ENCODE measurements around the gene MXD1. TPM values are rescaled to one million over a fixed set of nuclear protein-coding genes. Genes with fewer than 3 reads are reported as not detected.

The MXD1 gene
- polyA plus RNA-seq, 1 donor (not counting 4 experiments of a cell fraction or from before 2014, with no cell fraction given), result 15.9 TPM

- no peaks in the 10 kb centered on the region for H3K79me2 ChIP-seq (ENCODE audit: control insufficient read depth, insufficient read depth, low read length)
- no peak overlapping the region for H3K27ac ChIP-seq (ENCODE audit: control insufficient read depth, insufficient read depth, low read length)
- H3K9ac ChIP-seq (ENCODE audit: control insufficient read depth, extremely low read depth, insufficient read depth, low read length), result no peak overlapping the region
- H3K4me3 ChIP-seq (ENCODE audit: control insufficient read depth in 2 of 3, extremely low read depth in 1 of 3, insufficient read depth in 2 of 3, low read depth in 1 of 3, low read length in 3 of 3), result no peak overlapping the region
- no peaks in the 10 kb centered on the region for H4K20me1 ChIP-seq (ENCODE audit: control insufficient read depth, extremely low read depth, insufficient read depth, low read length)
- H3K4me2 ChIP-seq (ENCODE audit: control insufficient read depth, extremely low read depth, insufficient read depth, low read depth, low read length), result no peak overlapping the region
- TF ChIP-seq EZH2 (IDR thresholded peaks at IDR 0.05; ENCODE audit: low read length), result no peak
- no peak for TF ChIP-seq CTCF (optimal IDR thresholded peaks at IDR 0.05 in 1 of 3, IDR thresholded peaks at IDR 0.05 in 1 of 3, conservative IDR thresholded peaks at IDR 0.05 in 1 of 3; ENCODE audit: extremely low read depth in 1 of 3, insufficient read depth in 2 of 3, low read length in 3 of 3)
- H3K9me1 ChIP-seq (ENCODE audit: control insufficient read depth, extremely low read depth, insufficient read depth, low read length), result no peaks in the 10 kb centered on the region
- H3K4me1 ChIP-seq (ENCODE audit: control insufficient read depth, extremely low read depth, insufficient read depth, low read length), result peaks cover 21% of the 10 kb centered on the region
- no peaks in the 10 kb centered on the region for H3K27me3 ChIP-seq (ENCODE audit: control insufficient read depth, extremely low read depth, insufficient read depth, low read length)
- dilution Hi-C loops (cut with MboI; ENCODE audit: extremely low pct_ligation_motif_present, low sequenced_read_pairs), result loop anchor here (10.0 kb wide), 1 partner anchor 127 kb away; no protein-coding TSS in a partner anchor
- no peak for FAIRE-seq
- no peak for DNase-seq (ENCODE audit: low read depth, low spot score)
- H3K36me3 ChIP-seq (ENCODE audit: control insufficient read depth in 2 of 2, extremely low read depth in 1 of 2, insufficient read depth in 2 of 2, low read length in 2 of 2), result peaks cover 23 to 47% of the 10 kb centered on the region in 2 experiments
- H2AFZ ChIP-seq (ENCODE audit: control insufficient read depth, low read length), result no peak overlapping the region
- no peaks in the 10 kb centered on the region for H3K9me3 ChIP-seq (ENCODE audit: control insufficient read depth, low read depth, low read length)
These were observed 23.1 kb downstream of the MXD1 start for GRCh38 chr2:69937968-69938367.

DNA sequence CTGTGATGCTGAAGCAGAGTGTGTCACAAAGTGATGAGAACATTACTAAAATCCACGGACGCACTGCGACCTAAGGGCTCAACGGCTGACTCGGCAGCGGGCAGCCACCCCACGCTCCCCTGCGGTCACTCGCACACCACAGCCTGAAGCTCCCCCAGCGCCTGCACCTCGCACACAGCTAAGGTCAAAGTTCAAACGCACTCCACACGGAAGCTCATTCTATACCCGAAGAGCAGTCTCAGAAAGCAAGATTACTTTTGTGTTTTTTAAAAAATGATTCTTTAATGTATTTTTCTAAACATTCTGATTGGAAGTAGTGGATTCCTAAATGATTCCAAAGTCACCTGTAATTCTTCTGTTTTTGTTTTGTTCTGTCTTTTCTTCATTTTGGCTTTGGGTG lies 24.8 kb downstream of the MXD1 start:
- Histone ChIP-seq H3K36me3 (ENCODE audit: control insufficient read depth in 2 of 2, extremely low read depth in 1 of 2, insufficient read depth in 2 of 2, low read length in 2 of 2) (peaks cover 28 to 55% of the 10 kb centered on the region in 2 experiments), H4K20me1 (ENCODE audit: control insufficient read depth, extremely low read depth, insufficient read depth, low read length) (no peaks in the 10 kb centered on the region), H3K9ac (ENCODE audit: control insufficient read depth, extremely low read depth, insufficient read depth, low read length) (no peak overlapping the region), H3K27ac (ENCODE audit: control insufficient read depth, insufficient read depth, low read length) (no peak overlapping the region), H3K9me1 (ENCODE audit: control insufficient read depth, extremely low read depth, insufficient read depth, low read length) (no peaks in the 10 kb centered on the region), H3K4me2 (ENCODE audit: control insufficient read depth, extremely low read depth, insufficient read depth, low read depth, low read length) (no peak overlapping the region), H3K4me3 (ENCODE audit: control insufficient read depth in 2 of 3, extremely low read depth in 1 of 3, insufficient read depth in 2 of 3, low read depth in 1 of 3, low read length in 3 of 3) (no peak overlapping the region), H2AFZ (ENCODE audit: control insufficient read depth, low read length) (no peak overlapping the region), H3K4me1 (ENCODE audit: control insufficient read depth, extremely low read depth, insufficient read depth, low read length) (peaks cover 7% of the 10 kb centered on the region), H3K79me2 (ENCODE audit: control insufficient read depth, insufficient read depth, low read length) (no peaks in the 10 kb centered on the region), H3K9me3 (ENCODE audit: control insufficient read depth, low read depth, low read length) (no peaks in the 10 kb centered on the region), H3K27me3 (ENCODE audit: control insufficient read depth, extremely low read depth, insufficient read depth, low read length) (no peaks in the 10 kb centered on the region)
- DNase-seq (ENCODE audit: low read depth, low spot score), result no peak
- FAIRE-seq, result no peak
- no peak for TF ChIP-seq EZH2 (IDR thresholded peaks at IDR 0.05; ENCODE audit: low read length)
- TF ChIP-seq CTCF (optimal IDR thresholded peaks at IDR 0.05 in 1 of 3, IDR thresholded peaks at IDR 0.05 in 1 of 3, conservative IDR thresholded peaks at IDR 0.05 in 1 of 3; ENCODE audit: extremely low read depth in 1 of 3, insufficient read depth in 2 of 3, low read length in 3 of 3), result no peak
- dilution Hi-C loops (cut with MboI; ENCODE audit: extremely low pct_ligation_motif_present, low sequenced_read_pairs), result loop anchor here (10.0 kb wide), 1 partner anchor 125 kb away; no protein-coding TSS in a partner anchor

Measured in keratinocyte (primary cell).